Middle frontal gyrus (tissue), 1 donor: ENCODE data around the gene COX4I1.
"Not testable (repeated sequence)": the region's sequence is repeated elsewhere in the genome, so short reads cannot be mapped to it uniquely, and the experiment has no call there.

Experiments used
- DNase-seq: peaks from one replicate; pipeline ENCODE4 v3.0.0-alpha.2; 2015; ENCODE audit warnings: low spot score; ENCODE audit errors: extremely low spot score

The COX4I1 gene

GRCh38 chr16:85823328-85823920, 23.9 kb downstream of the COX4I1 start:
- DNase-seq = no peak

GRCh38 chr16:85824161-85825135, 25.0 kb downstream of the COX4I1 start:
- no peak for DNase-seq

- no peak for DNase-seq
Measured at GRCh38 chr16:85825326-85825725, 25.8 kb downstream of the COX4I1 start.

- no peak for DNase-seq
Measured at GRCh38 chr16:85826686-85827247, 27.3 kb downstream of the COX4I1 start.

GRCh38 chr16:85828166-85828565, 28.7 kb downstream of the COX4I1 start:
- no peak for DNase-seq

GRCh38 chr16:85829171-85829719, 29.8 kb downstream of the COX4I1 start:
- no peak for DNase-seq

GRCh38 chr16:85829751-85830445, 30.4 kb downstream of the COX4I1 start:
- DNase-seq = no peak

GRCh38 chr16:85830821-85831220, 31.3 kb downstream of the COX4I1 start:
- no peak for DNase-seq

GRCh38 chr16:85832570-85833218, 33.2 kb downstream of the COX4I1 start:
- DNase-seq = no peak

GRCh38 chr16:85833219-85833920, 33.9 kb downstream of the COX4I1 start:
- DNase-seq = no peak

GRCh38 chr16:85834741-85835140, 35.2 kb downstream of the COX4I1 start:
- no peak for DNase-seq

GRCh38 chr16:85835227-85835751, 35.8 kb downstream of the COX4I1 start:
- DNase-seq = no peak

- no peak for DNase-seq
Measured at GRCh38 chr16:85835956-85836705, 36.6 kb downstream of the COX4I1 start.

- no peak for DNase-seq
Measured at GRCh38 chr16:85836706-85837582, 37.4 kb downstream of the COX4I1 start.

GRCh38 chr16:85837654-85838053, 38.2 kb downstream of the COX4I1 start:
- not testable (repeated sequence) for DNase-seq

- no peak for DNase-seq
Measured at GRCh38 chr16:85838381-85838780, 38.9 kb downstream of the COX4I1 start.

- DNase-seq = no peak
Measured at GRCh38 chr16:85838876-85839585, 39.5 kb downstream of the COX4I1 start.
